ENCODE results near the gene SULF2.

Gene SULF2

DNA sequence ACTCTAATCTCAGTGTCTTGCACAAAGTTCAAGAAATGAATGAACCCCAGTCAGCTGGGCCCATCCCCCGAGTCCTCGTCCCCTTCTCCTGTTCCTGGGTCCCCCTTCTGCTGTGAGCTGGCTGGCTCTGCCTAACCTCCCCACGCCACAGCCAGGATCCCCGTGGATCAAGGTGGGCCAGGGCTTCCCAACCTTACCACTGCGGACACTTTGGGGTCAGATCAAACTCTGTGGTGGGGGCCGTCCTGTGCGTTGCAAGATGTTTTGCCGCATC, 116.2 kb downstream of the SULF2 start:
- no peak for DNase-seq (ENCODE audit: low read depth)

DNA sequence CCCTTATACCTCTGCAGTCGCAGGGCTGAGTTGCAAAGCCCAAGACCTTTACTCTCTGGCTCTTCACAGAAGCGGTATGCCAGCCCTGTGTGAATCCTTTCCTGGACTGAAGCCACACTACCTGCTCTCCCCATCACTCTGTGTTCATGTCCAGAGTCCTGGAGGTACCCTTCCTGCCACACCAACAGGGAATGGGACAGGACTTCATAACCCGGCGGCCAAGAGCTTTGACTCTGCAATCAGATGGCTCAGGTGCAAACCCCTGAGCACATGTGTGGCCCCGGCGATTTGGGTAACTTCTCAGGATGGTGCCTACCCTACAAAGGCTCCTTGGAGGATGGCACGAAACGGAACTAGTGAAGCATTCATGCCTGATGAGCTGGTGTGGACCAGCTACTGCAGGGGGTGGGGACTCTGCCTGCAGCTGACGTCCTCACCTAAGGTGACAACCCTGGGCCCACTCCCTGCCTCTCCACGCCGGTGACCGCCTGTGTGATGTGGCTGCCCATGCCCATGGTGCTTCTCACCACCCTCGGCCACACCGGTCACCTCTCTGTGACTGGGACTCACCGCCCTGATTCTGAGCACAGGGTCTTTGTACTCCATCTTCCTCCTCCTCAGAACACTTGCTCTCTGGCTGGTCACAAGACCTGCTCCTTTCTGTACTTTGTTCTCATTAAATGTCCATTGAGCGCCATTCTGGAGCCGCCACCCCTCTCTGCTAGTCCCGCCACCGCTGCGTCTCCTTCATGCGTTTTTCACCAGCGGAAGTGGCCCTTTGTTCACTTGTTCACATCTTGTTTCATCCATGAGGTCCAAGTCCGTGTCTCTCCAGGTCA, 116.7 kb downstream of the SULF2 start:
- DNase-seq (ENCODE audit: low read depth), result no peak

DNA sequence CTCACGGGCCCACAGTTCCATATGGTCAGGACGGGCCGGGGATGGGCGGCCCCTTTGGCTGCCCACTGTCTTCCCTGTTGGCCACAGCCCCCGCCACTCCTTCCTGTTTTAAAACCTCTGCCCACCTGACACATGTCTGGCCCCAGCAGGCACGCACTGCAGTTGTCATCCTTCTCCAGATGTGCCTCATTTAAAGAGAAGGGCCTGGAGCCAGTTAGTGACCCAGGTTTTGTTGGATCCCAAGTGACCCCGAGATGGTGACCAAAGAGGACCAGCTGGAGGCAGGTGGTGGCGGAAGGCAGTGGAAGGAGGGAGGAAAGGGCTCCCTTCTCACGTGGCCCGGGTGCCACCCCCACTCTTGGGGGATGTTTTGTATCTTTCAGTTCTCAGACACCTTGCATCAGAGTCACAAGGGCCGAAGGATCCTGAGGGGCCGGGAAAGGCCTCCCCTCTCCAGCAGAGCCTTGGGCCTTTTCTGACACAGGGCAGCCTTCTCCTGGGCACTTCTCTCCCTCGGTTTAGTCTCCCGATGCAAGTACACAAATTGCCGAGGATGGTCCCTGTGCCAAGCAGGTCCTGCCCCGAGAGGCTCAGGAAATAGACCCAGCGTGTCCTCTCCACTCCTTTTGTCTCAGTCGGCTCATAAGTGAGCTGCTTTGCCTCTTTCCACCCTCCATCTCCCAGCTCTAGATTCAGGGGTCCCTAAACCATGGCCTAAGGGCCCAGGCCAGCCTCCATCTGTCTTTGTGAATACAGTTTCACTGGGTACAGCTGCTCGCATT, 117.6 kb downstream of the SULF2 start:
- DNase-seq (ENCODE audit: low read depth), result no peak

DNA sequence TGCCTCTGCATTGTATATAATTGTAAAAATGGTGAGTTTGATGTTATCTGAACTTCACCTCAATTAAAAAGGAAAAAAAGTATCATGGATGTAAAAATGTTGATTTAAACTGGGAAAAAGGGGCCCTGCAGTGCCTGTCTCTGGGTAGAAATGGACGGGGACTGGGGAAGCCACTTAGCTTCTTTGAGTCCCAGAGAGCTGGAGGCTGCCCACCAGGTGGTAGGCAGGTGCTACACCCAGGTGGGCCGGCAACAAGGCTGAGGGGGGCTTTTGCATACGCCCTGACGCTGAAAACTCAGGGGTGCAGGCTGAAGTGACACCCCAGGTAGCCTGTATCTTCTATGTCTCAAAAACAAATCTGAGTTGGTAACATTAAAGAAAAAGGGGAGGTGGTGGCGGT, 118.2 kb downstream of the SULF2 start:
- DNase-seq (ENCODE audit: low read depth), result no peak

DNA sequence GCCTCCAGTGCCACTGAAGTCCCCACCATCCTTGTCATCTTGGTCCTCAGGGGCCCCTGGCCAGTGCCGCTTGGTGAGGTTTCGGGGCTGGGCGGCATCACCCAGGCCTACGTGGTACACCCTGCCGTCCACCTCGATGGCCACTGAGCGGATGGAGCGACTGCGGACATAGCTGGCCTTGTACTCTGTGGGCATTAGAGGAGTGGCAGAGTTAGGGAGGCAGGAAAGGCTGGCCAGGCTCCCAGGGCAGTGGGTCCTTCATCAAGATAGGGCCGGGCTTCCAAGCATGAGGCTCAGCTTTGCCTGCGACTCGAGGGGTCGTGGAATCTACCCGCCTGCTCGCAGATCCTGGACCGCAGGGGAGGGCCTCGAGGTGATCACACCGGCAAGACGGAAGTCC, 119.0 kb downstream of the SULF2 start:
- DNase-seq (ENCODE audit: low read depth), result no peak

DNA sequence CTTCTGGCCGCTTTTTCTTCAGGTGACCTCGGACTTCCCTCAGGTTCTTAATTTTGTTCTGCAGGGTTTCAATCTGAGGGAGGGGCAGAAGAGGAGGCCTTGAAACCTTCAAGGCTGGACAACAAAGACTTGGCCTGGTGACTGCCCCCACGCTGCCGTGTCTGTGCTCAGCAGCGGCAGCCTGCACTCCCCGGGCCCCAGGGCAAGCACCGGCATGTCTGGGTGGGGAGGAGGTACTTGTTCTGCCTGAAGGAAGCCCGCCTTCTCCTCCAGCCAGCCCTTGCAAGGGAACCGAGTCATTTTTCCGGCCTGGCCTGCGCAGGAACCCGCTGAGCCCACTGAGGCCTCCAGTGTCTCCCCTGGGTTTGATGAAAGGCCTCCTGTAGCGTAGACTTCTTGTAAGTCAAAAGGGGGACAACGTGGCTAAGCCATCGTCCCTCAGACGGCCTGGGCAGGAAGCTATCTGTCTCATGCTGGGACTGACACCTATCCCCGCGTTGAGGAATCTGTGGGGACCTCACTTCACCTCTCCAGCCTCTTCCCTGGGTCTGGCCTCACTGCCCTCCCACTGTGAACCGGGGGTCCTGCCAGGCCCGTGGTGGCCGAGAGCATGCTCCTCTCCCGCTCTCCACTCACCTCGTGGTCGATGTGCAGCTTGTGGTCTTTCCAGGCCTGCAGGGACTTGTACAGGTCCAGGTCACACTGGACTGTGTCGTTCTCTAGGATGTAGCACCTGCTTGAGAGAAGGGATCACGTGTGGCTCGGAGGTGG, 119.9 kb downstream of the SULF2 start:
- no peak for DNase-seq (ENCODE audit: low read depth)

DNA sequence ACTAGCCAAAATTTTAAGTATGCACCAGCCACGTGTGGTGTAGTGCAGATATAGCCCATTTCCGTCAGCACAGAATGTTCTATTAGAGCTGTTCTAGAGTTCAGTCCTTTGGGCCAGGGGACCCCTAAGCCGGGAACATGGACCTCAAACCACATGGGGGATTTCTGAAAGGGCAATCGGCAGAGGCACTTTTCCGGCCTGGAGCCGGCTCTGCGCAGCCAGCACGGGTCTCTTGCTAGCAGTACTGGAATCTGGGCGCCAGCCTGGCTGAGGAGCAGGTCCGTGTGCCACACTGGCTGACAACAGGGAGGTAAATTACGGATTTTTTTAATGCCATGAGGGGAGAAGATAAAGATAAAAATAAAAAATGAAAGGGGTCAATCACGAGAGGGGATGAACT, 120.5 kb downstream of the SULF2 start:
- no peak for DNase-seq (ENCODE audit: low read depth)

DNA sequence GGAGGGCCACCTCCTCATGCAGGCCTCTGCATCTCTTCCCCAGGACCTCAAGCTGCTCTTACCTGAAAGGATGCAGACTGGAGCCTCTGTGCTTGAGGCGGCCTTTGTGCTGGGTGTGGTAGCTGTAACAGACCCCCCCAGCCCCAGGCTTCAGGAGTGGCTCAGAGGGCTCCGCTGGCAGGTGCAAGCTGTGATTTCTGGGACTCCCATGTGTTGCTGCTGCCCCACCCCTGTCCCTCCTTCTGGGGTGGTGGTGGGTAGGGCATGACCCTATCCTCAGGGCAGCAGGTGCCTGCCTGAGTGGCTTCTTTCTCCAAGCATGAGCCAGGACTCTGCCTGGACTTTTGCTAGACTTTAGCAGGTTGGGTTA, 121.2 kb downstream of the SULF2 start:
- no peak for DNase-seq (ENCODE audit: low read depth)

DNA sequence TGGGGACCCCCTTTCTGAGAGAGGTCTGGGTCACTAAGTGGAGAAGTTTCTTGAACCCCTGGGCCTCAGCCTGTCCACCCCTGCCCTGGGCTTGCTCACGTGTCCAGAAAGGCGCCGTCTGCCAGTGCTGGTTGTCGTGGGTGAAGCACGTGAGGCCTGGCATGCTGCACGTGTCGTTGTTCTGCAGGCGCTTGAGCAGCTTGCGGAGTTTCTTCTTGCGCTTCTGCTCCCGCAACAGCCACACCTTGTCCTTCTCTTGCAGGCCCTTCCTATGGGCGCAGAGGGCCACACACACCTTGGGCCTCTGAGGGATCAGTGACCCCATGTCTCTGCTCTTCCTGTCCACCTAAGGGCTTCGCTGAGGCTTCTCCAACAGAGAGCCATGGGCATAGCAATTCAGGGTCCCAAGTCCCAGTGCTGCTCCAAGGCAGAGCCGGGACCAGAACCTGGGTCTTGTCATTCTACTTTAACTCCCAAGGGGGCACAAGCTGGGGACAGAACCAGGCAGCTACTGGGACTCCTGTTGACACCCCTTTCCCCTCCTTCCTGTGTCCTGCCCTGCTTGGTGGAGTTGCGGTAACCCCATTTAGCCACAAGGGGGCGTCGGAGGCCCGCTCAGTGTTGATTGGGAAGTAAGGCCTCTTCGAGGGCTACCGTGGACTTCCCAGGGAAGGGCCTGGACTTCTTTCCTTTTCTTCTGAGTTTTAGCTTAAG, 121.8 kb downstream of the SULF2 start:
- DNase-seq (ENCODE audit: low read depth), result peak; percentile 76

DNA sequence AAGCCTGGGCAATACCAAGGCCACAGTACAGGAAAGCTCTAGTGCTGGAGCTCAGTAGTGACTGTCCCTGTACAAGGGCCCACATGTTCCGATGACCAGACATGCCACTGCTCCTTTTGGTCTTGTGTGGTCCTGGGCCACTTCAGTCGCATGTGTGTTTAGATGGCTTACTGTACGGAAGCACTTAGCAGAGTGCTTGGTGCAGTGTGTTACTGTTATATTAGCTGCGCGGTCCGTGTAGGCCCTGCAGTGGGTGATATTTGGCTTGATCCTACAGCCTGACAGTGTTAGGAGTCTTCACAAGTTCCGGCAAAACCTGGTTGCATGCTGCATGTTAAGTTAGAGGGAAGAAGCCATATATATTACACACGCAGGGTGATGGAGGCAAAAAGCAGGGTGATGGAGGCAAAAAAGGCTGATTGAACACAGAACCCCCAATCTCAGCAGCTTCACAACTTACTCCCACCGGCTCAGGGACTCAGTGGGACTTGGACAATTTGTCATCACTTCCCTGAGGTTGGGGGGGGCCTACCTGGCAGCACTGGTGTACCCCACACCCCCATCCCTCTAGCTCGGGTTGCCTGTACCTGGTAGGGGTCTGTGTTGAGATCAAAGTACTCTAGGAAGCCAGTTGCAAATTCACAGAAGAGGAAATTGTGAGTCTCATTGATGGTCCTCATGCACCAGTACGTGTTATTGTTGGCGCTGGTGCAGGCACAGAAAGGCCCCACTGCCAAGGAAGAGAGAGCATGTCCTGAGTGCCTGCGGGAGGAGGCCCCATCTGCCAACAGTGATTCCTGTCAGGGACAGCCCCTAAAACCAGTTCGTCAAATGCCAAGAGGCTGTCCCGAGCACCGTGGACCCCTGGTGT, 122.6 kb downstream of the SULF2 start:
- DNase-seq (ENCODE audit: low read depth), result no peak

DNA sequence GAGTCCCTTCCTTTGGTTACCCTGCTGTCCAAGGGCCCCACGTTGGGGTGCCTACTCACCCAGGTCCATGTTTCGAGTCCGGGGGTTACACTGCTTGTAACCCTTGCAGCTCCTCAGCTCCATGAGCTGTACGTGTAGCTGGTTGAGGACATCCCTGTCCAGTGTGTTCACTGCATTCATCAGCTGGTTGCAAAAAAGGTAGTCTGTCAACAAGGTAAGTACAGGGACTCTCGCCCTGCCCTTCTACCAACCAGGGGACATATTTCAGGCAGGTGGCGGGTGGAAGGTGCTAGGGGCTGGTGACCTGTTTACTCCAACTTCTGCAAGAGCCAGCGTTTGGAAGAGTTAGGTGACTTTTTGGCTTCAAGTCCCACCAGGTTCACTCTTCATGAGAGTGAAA, 123.6 kb downstream of the SULF2 start:
- no peak for DNase-seq (ENCODE audit: low read depth)

DNA sequence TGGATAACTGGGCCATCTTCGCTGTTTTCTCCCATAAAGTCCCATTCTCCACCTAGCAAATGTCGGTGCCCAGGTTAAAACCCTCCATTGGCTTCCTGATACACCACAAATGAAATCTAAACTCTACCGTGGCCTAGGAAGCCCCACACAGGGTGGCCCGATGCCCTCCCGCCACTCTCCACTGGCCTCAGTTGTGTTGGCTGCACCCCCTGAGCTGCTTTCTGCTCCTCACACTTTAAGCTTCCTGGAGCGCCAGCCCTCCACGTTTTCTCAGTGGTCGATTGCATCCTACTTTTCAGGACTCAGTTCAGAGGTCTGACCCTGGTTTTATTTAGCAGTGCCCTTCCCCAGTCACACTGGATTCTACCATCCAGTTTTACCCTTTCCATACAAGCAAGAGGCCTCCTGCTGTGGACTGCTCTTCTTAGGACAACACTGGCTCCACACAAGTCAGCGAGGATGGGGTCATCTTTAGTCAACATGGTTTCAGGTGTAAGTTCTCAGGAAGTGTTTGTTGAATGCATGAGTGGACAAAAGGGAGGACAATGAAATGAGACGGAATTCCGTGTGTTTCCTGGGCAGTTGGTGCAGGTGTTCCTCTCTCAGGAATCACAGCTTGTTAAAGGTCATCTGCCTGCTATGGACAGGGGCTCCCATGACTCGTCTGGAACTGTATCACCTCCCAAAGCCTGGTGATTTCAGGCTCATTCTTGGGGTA, 124.1 kb downstream of the SULF2 start:
- DNase-seq (ENCODE audit: low read depth), result no peak

DNA sequence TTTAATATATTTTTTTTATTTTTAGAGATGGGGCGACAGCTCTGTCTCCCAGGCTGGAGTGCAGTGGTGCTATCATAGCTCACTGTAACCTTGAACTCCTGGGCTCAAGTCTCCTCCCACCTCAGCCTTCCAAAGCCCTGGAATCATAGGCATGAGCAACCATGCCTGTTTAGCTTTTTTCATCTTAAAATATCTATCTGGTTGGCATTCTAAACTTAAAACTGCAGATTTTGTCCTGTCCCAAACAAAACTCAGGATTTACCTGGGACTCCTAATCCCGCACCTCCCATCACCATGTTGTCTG, 124.7 kb downstream of the SULF2 start:
- no peak for DNase-seq (ENCODE audit: low read depth)

DNA sequence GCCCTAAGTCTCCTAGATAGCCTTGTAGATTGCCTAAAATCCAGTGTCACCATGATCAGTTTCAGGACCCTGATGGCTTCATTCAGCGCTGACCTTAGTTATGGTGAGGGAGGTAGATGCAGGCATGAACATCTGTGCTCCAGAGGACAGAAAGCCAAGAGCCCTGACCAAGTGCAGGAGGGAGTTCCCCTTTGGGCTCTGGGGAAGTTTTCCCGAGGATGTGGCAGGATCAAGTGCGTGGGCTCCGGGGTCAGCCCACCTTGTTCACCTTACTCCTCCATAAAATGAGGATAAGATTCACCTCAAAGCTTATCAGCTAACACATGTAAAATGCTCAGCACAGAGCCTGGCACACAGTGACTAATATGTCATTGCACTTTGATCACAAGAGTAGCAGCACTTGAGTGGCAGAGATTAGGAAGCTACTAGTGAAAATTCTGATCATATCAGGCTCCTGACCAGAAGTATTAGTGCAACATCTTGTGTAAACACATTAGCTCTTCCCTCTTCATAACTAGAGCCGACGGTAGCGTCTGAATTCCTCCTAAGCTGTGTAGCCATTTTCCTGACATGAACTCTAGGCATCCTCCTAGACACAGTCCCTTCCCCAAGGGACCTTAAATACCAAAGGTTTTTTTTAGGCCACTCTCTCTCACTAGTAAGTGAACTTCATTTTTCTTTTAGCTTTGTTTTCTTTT, 125.2 kb downstream of the SULF2 start:
- DNase-seq (ENCODE audit: low read depth), result no peak

DNA sequence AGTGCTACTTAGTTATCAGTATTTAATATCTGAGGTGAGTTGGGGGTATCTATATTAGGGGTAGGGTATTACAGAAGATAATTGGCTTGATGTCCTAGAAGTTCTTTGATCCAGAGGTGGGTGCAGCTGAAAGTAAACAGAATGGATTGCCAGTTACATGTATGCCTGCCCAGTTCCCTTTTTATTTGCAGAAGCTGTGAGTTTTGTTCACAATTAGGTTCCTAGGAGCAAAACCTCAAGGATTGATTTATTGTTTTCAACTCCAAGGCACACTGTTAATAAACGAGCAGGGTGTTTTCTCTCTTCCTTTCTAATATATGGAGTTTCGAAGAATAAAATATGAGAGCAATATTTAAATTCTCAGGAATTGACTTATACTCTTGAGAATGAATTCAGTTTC, 129.0 kb downstream of the SULF2 start:
- no peak for DNase-seq (ENCODE audit: low read depth)

DNA sequence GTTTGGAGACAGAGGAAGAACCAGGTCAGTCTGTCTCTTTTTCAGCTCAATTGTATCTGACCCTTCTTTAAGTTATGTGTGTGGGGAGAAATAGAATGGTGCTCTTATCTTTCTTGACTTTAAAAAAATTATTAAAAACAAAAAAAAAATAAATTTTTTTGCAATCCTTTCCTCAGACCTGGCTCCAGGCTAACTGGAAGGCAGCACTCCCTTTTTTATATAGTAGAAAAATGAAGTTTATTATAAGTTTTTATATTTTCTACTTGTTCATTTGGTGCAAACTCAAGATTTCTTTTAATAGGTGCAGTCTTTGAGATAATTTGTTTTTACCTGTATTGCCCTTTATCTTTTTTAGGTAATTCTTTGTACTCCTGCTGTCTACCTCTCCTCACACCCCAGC, 129.6 kb downstream of the SULF2 start:
- no peak for DNase-seq (ENCODE audit: low read depth)

DNA sequence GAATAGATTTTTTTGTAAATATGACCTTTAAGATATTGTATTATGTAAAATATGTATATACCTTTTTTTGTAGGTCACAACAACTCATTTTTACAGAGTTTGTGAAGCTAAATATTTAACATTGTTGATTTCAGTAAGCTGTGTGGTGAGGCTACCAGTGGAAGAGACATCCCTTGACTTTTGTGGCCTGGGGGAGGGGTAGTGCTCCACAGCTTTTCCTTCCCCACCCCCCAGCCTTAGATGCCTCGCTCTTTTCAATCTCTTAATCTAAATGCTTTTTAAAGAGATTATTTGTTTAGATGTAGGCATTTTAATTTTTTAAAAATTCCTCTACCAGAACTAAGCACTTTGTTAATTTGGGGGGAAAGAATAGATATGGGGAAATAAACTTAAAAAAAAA, 130.9 kb downstream of the SULF2 start:
- DNase-seq (ENCODE audit: low read depth), result no peak

DNA sequence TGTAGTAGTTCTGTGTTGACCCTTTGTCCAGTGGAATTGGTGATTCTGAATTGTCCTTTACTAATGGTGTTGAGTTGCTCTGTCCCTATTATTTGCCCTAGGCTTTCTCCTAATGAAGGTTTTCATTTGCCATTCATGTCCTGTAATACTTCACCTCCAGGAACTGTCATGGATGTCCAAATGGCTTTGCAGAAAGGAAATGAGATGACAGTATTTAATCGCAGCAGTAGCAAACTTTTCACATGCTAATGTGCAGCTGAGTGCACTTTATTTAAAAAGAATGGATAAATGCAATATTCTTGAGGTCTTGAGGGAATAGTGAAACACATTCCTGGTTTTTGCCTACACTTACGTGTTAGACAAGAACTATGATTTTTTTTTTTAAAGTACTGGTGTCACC, 131.4 kb downstream of the SULF2 start:
- DNase-seq (ENCODE audit: low read depth), result no peak

DNA sequence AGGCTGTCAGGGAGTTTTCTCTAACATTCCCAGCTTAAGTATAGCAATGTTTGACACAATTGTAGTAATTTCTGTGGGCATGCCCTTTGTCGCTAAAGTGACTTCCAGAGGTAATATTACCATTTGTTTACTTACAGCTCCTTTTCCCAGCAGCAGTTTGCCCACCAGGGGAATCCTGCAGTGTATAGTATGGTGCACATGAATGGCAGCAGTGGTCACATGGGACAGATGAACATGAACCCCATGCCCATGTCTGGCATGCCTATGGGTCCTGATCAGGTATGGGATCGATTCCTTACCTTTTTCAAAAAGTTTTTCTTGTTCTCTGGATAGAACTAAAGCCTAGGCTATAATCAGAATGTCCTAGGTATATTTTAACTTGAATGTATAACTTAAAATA, 132.5 kb downstream of the SULF2 start:
- DNase-seq (ENCODE audit: low read depth), result no peak

DNA sequence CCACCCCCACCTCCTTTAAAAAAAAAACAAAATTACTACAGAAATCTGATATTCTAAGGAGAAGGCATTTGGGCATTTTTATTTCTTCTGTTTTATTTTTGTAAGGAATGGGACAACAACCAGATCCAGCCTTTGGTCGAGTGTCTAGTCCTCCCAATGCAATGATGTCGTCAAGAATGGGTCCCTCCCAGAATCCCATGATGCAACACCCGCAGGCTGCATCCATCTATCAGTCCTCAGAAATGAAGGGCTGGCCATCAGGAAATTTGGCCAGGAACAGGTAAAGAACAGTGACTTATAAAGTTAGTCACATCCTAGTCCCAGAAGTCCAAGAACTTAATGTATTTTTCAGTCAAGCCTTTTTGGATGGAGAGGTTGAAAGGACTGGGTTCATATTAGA, 133.0 kb downstream of the SULF2 start:
- DNase-seq (ENCODE audit: low read depth), result no peak
